Activated T-cell treated with anti-CD3 and anti-CD28 coated beads for 4 hours (primary cell): Measurements from ENCODE around the gene FLOT2.
"Not testable (repeated sequence)": the region's sequence is repeated elsewhere in the genome, so short reads cannot be mapped to it uniquely, and the experiment has no call there.

Experiments
- DNase-seq: peaks from one replicate; pipeline ENCODE4 v3.0.0-alpha.2; 2020

The FLOT2 gene

GRCh38 chr17:28841901-28842281 lies 55.6 kb downstream of the FLOT2 start:
- no peak for DNase-seq

- DNase-seq = no peak
Measured at GRCh38 chr17:28839221-28839620, 58.3 kb downstream of the FLOT2 start.

- not testable (repeated sequence) for DNase-seq
Measured at GRCh38 chr17:28836541-28836940, 61.0 kb downstream of the FLOT2 start.

- DNase-seq = no peak
Measured at GRCh38 chr17:28834420-28834819, 63.1 kb downstream of the FLOT2 start.
